Caco-2 (cell line): ENCODE data around the gene EVA1B. TPM values are rescaled to one million over a fixed set of nuclear protein-coding genes. Genes with fewer than 3 reads are reported as not detected.

ENCODE experiments used
- BruUV-seq: library from RNA; stranded (reverse); fragments of 400-500 nt; replicated peaks from 2 replicates; lab custom pipeline; 2021; lab: Mats Ljungman, UMichigan
- CTCF ChIA-PET: fragments of 300-600 bp; sonication (Branson Sonifier 250); formaldehyde crosslinking; loops from one replicate; lab custom pipeline; 2022; ENCODE audit warnings: antibody characterized with exemption; lab: Charles Lee
- POLR2A ChIA-PET: fragments of 300-600 bp; sonication (Branson Sonifier 250); formaldehyde crosslinking; loops from one replicate; lab custom pipeline; 2022; ENCODE audit warnings: antibody characterized with exemption; lab: Charles Lee
- DNase-seq, 2 experiments: peaks; one replicate each; pipeline versions ENCODE4 v3.0.0 to v3.0.0-alpha.2; 2020 to 2022
- H3K27me3 ChIP-seq: replicated peaks from 2 replicates; pipeline ENCODE4 v1.6.0; 2011; ENCODE audit warnings: low read length; ENCODE audit not compliant: control insufficient read depth, insufficient read depth
- H3K36me3 ChIP-seq: 2 replicates; pipeline ENCODE4 v1.5.1; 2011; ENCODE audit warnings: low read length; ENCODE audit not compliant: control insufficient read depth, insufficient read depth
- H3K4me1 ChIP-seq: fragments of 250-450 bp; sonication (Bioruptor Pico); 2 replicates; pipeline ENCODE4 v1.5.1; 2020; ENCODE audit warnings: mild to moderate bottlenecking
- H3K4me3 ChIP-seq: 2 replicates; pipeline ENCODE4 v1.5.1; 2011; ENCODE audit warnings: low read depth, mild to moderate bottlenecking, control low read depth, low read length
- H3K9me3 ChIP-seq: fragments of 250-450 bp; sonication (Bioruptor Pico); 2 replicates; pipeline ENCODE4 v1.5.1; 2020; ENCODE audit warnings: mild to moderate bottlenecking, moderate library complexity
- H3K27ac Mint-ChIP-seq: one replicate; pipeline ENCODE4 v1.8.0; 2022; ENCODE audit warnings: mixed read lengths; ENCODE audit not compliant: unreplicated experiment
- H3K27me3 Mint-ChIP-seq: one replicate; pipeline ENCODE4 v1.8.0; 2022; ENCODE audit warnings: mixed read lengths; ENCODE audit not compliant: insufficient read depth, unreplicated experiment
- H3K36me3 Mint-ChIP-seq: one replicate; pipeline ENCODE4 v1.8.0; 2022; ENCODE audit warnings: mild to moderate bottlenecking, mixed read lengths; ENCODE audit not compliant: insufficient read depth, unreplicated experiment
- H3K4me1 Mint-ChIP-seq: one replicate; pipeline ENCODE4 v1.8.0; 2022; ENCODE audit warnings: low read depth, mixed read lengths; ENCODE audit not compliant: unreplicated experiment
- H3K4me3 Mint-ChIP-seq: one replicate; pipeline ENCODE4 v1.8.0; 2022; ENCODE audit warnings: mild to moderate bottlenecking, moderate library complexity, mixed read lengths; ENCODE audit not compliant: unreplicated experiment
- H3K9me3 Mint-ChIP-seq: one replicate; pipeline ENCODE4 v1.8.0; 2022; ENCODE audit warnings: mixed read lengths; ENCODE audit not compliant: unreplicated experiment
- intact Hi-C: fragments of 100-400 bp; cut with micrococcal nuclease; formaldehyde crosslinking; loops from one replicate; pipeline ENCODE4 v1.10.0; 2022; ENCODE audit not compliant: unreplicated experiment
- total RNA-seq: library from RNA; stranded (reverse); gene quantifications from 2 replicates; pipeline ENCODE4 v1.2.3, GENCODE V29; 2022
- TF ChIP-seq, protein P1 (sequence below), 2 experiments: fragments of 200-600 bp in 1 of 2; IDR thresholded peaks; 1 replicate in 1 of 2; 2 replicates in 1 of 2; pipeline versions ENCODE4 v1.5.1 to v1.8.0; 2011 to 2022; ENCODE audit warnings: antibody characterized with exemption in 1 of 2, control low read depth in 1 of 2, inconsistent platforms in 1 of 2, low read depth in 1 of 2, low read length in 1 of 2, mild to moderate bottlenecking in 1 of 2, moderate library complexity in 1 of 2; ENCODE audit not compliant: insufficient read depth in 1 of 2, severe bottlenecking in 1 of 2, unreplicated experiment in 1 of 2

EVA1B gene
- total RNA-seq, 1 experiment from 2014 or later: 4.1 TPM

- H3K4me3 Mint-ChIP-seq: no peak overlapping the region
- H3K27me3 ChIP-seq: no peaks in the 10 kb centered on the region
- H3K36me3 ChIP-seq: peaks cover 1% of the 10 kb centered on the region
- no peak overlapping the region for H3K27ac Mint-ChIP-seq
- TF ChIP-seq, protein P1, sequence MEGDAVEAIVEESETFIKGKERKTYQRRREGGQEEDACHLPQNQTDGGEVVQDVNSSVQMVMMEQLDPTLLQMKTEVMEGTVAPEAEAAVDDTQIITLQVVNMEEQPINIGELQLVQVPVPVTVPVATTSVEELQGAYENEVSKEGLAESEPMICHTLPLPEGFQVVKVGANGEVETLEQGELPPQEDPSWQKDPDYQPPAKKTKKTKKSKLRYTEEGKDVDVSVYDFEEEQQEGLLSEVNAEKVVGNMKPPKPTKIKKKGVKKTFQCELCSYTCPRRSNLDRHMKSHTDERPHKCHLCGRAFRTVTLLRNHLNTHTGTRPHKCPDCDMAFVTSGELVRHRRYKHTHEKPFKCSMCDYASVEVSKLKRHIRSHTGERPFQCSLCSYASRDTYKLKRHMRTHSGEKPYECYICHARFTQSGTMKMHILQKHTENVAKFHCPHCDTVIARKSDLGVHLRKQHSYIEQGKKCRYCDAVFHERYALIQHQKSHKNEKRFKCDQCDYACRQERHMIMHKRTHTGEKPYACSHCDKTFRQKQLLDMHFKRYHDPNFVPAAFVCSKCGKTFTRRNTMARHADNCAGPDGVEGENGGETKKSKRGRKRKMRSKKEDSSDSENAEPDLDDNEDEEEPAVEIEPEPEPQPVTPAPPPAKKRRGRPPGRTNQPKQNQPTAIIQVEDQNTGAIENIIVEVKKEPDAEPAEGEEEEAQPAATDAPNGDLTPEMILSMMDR (IDR thresholded peaks at IDR 0.05; ENCODE audit: insufficient read depth in 1 of 2, low read depth in 1 of 2, low read length in 1 of 2, severe bottlenecking in 1 of 2, unreplicated experiment in 1 of 2): no peak
- no peak overlapping the region for H3K4me3 ChIP-seq
- ChIA-PET CTCF (interaction anchor here (0.6 to 1.2 kb wide), 3 partner anchors 15 to 1655 kb away, joined by 3 to 9 read pairs (median 6); partner anchors contain the start of gene TRAPPC3), POLR2A (no interaction called here)
- peaks cover 7% of the 10 kb centered on the region for H3K4me1 Mint-ChIP-seq
- peaks cover 5% of the 10 kb centered on the region for H3K4me1 ChIP-seq
- H3K27me3 Mint-ChIP-seq: no peaks in the 10 kb centered on the region
- no peak for DNase-seq
- H3K9me3 ChIP-seq: no peaks in the 10 kb centered on the region
- intact Hi-C loops: no loop called here
- H3K9me3 Mint-ChIP-seq: no peaks in the 10 kb centered on the region
- H3K36me3 Mint-ChIP-seq: peaks cover 78% of the 10 kb centered on the region
- BruUV-seq: no TSS peak
Measured at GRCh38 chr1:36300526-36300925, 22.9 kb downstream of the EVA1B start.

- ChIA-PET CTCF (no interaction called here), POLR2A (no interaction called here)
- Mint-ChIP-seq H3K4me3 (no peak overlapping the region), H3K27ac (no peak overlapping the region), H3K36me3 (peaks cover 78% of the 10 kb centered on the region), H3K27me3 (no peaks in the 10 kb centered on the region), H3K4me1 (peaks cover 7% of the 10 kb centered on the region), H3K9me3 (no peaks in the 10 kb centered on the region)
- no peak for DNase-seq
- Histone ChIP-seq H3K4me1 (no peaks in the 10 kb centered on the region), H3K4me3 (no peak overlapping the region), H3K27me3 (no peaks in the 10 kb centered on the region), H3K9me3 (no peaks in the 10 kb centered on the region), H3K36me3 (peaks cover 1% of the 10 kb centered on the region)
- TF ChIP-seq, protein P1 (IDR thresholded peaks at IDR 0.05; ENCODE audit: insufficient read depth in 1 of 2, low read depth in 1 of 2, low read length in 1 of 2, severe bottlenecking in 1 of 2, unreplicated experiment in 1 of 2): no peak
- intact Hi-C loops: no loop called here
- no TSS peak for BruUV-seq
Measured at GRCh38 chr1:36298640-36299039, 24.8 kb downstream of the EVA1B start.

- ChIA-PET POLR2A (no interaction called here), CTCF (no interaction called here)
- Histone ChIP-seq H3K36me3 (no peaks in the 10 kb centered on the region; the same call in none of the 2 replicates), H3K9me3 (no peaks in the 10 kb centered on the region), H3K27me3 (no peaks in the 10 kb centered on the region), H3K4me3 (no peak overlapping the region), H3K4me1 (no peaks in the 10 kb centered on the region)
- TF ChIP-seq, protein P1 (IDR thresholded peaks at IDR 0.05; ENCODE audit: insufficient read depth in 1 of 2, low read depth in 1 of 2, low read length in 1 of 2, severe bottlenecking in 1 of 2, unreplicated experiment in 1 of 2): no peak
- intact Hi-C loops: no loop called here
- DNase-seq: no peak
- Mint-ChIP-seq H3K9me3 (no peaks in the 10 kb centered on the region), H3K27me3 (no peaks in the 10 kb centered on the region), H3K36me3 (peaks cover 73% of the 10 kb centered on the region), H3K4me1 (peaks cover 7% of the 10 kb centered on the region), H3K4me3 (no peak overlapping the region), H3K27ac (no peak overlapping the region)
- BruUV-seq: no TSS peak
Measured at GRCh38 chr1:36297062-36297461, 26.4 kb downstream of the EVA1B start.
